NT2/D1 (cell line): ENCODE results near the gene PRKN.

Experiments used
- DNase-seq: peaks from one replicate; pipeline ENCODE4 v3.0.0-alpha.2; 2011; ENCODE audit warnings: low read depth, low spot score
- H3K27me3 ChIP-seq: 2 replicates; pipeline ENCODE4 v1.6.0; 2011; ENCODE audit warnings: mild to moderate bottlenecking; ENCODE audit not compliant: insufficient read length, insufficient read depth
- H3K36me3 ChIP-seq: 2 replicates; pipeline ENCODE4 v1.6.1; 2011; ENCODE audit warnings: mild to moderate bottlenecking, low read length, mixed read lengths; ENCODE audit not compliant: insufficient read depth, insufficient read length
- H3K4me1 ChIP-seq: 2 replicates; pipeline ENCODE4 v1.5.1; 2011; ENCODE audit not compliant: insufficient read depth, insufficient read length
- H3K4me3 ChIP-seq: 2 replicates; pipeline ENCODE4 v1.5.1; 2011; ENCODE audit warnings: low read depth; ENCODE audit not compliant: insufficient read length
- H3K9ac ChIP-seq: 2 replicates; pipeline ENCODE4 v1.6.0; 2011; ENCODE audit warnings: low read depth; ENCODE audit not compliant: insufficient read length
- H3K9me3 ChIP-seq: 2 replicates; pipeline ENCODE4 v1.5.1; 2011; ENCODE audit warnings: mild to moderate bottlenecking, low read length; ENCODE audit not compliant: insufficient read depth
- SUZ12 ChIP-seq: IDR thresholded peaks from 2 replicates; pipeline ENCODE4 v1.6.1; 2011; ENCODE audit not compliant: insufficient read length, insufficient read depth; ENCODE audit errors: extremely low read depth
- YY1 ChIP-seq: IDR thresholded peaks from 2 replicates; pipeline ENCODE4 v1.6.1; 2011; ENCODE audit not compliant: insufficient read length, insufficient read depth
- ZNF274 ChIP-seq: IDR thresholded peaks from 2 replicates; pipeline ENCODE4 v1.6.1; 2011; ENCODE audit warnings: mild to moderate bottlenecking, low read depth, low read length

The PRKN gene

GRCh38 chr6:161308075-161308655, 1419.4 kb downstream of the PRKN start:
- Histone ChIP-seq H3K4me3 (no peak overlapping the region), H3K4me1 (no peaks in the 10 kb centered on the region), H3K27me3 (no peaks in the 10 kb centered on the region), H3K9me3 (no peaks in the 10 kb centered on the region), H3K36me3 (no peaks in the 10 kb centered on the region), H3K9ac (no peak overlapping the region)
- DNase-seq = no peak
- TF ChIP-seq SUZ12 (no peak), ZNF274 (no peak), YY1 (no peak)

- Histone ChIP-seq H3K4me3 (no peak overlapping the region), H3K27me3 (no peaks in the 10 kb centered on the region), H3K36me3 (no peaks in the 10 kb centered on the region), H3K4me1 (no peaks in the 10 kb centered on the region), H3K9me3 (no peaks in the 10 kb centered on the region), H3K9ac (no peak overlapping the region)
- no peak for DNase-seq
- TF ChIP-seq YY1 = no peak
Observed at GRCh38 chr6:161305860-161306259, 1421.7 kb downstream of the PRKN start.

DNA sequence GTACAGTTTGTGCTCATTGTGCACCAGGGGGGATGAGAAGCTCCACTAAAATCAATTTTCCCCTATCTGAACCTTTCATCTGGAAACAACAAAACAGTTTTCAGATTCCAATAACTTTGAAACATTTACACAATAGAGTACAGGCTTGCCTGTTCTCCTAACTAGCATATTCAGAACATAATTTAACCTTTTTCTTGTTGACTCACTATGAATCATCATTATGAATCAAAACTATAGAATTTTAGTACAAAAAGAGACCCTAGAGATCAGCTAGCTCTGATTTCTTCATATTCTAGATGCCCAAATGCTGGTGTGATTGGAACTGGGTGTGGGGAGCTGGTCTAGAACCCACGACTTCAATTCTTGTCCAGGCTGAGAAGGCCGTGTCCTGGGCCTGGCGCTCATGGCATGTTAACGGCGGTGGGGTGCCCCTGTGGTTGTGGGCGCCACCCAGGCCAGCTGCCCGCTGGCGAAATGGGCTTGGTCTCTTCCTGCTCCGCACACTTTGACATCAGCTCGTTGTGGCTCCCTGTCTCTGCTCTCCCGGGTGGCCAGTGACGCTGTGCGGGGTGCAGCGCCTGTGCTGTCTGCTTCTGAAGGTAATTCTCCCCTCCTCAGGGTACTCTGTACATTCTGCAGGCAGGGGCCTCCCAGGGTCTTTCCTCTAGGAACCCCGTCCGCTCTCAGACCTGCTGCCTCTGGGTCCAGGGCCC, 1423.8 kb downstream of the PRKN start:
- H3K9ac ChIP-seq = no peak overlapping the region
- H3K9me3 ChIP-seq = no peaks in the 10 kb centered on the region
- H3K36me3 ChIP-seq = no peaks in the 10 kb centered on the region
- H3K4me3 ChIP-seq = no peak overlapping the region
- no peak for DNase-seq
- no peaks in the 10 kb centered on the region for H3K4me1 ChIP-seq
- no peaks in the 10 kb centered on the region for H3K27me3 ChIP-seq
- no peak for TF ChIP-seq SUZ12
- TF ChIP-seq YY1 = no peak
- no peak for TF ChIP-seq ZNF274

- Histone ChIP-seq H3K4me1 (no peaks in the 10 kb centered on the region), H3K9ac (no peak overlapping the region), H3K4me3 (no peak overlapping the region), H3K27me3 (no peaks in the 10 kb centered on the region), H3K36me3 (no peaks in the 10 kb centered on the region), H3K9me3 (no peaks in the 10 kb centered on the region)
- no peak for TF ChIP-seq ZNF274
- TF ChIP-seq SUZ12 = no peak
- TF ChIP-seq YY1 = no peak
- DNase-seq = no peak
Observed at GRCh38 chr6:161302949-161303348, 1424.6 kb downstream of the PRKN start.

- no peaks in the 10 kb centered on the region for H3K4me1 ChIP-seq
- H3K4me3 ChIP-seq = no peak overlapping the region
- no peaks in the 10 kb centered on the region for H3K27me3 ChIP-seq
- DNase-seq = no peak
- no peaks in the 10 kb centered on the region for H3K36me3 ChIP-seq
- H3K9ac ChIP-seq = no peak overlapping the region
- TF ChIP-seq YY1 = no peak
- no peak for TF ChIP-seq ZNF274
- TF ChIP-seq SUZ12 = no peak
- H3K9me3 ChIP-seq = peaks cover 6% of the 10 kb centered on the region
Observed at GRCh38 chr6:161301338-161301737, 1426.2 kb downstream of the PRKN start.

DNA sequence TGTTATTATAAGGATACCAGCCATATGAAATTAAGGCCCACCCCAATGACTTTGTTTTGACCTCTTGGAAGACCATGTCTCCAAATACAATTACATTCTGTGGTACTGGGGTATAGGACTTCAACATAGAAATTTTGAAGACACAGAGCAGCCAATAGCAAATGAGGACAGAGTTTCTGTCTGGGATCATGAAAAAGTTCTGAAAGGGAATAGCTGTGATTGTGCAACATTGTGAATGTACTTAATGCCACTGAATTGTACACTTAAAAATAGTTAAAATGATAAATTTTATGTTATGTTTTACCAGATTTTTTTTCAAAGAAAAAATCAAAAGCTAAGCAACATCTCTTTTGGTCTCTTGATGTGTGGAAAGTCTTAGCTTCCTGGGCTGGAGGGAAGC, 1426.7 kb downstream of the PRKN start:
- H3K9ac ChIP-seq = no peak overlapping the region
- TF ChIP-seq SUZ12 = no peak
- no peak for TF ChIP-seq ZNF274
- TF ChIP-seq YY1 = no peak

DNA sequence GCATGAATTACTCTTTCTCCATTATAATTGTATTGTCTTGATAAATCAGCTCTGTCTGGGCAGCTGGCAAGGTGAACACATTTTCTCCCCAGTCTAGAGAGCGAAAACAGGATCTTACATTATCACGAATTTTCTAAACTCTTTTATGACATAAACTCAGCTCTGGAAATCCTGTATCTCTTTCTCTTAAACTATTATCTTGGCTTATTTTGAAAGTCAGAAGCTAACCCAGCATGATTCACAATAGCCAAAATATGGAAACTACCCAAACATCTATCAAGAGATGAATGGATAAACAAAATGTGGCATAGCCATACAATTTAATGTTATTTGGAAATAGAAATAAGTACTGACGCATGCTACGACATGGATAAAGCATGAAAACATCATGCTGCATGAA, 1427.8 kb downstream of the PRKN start:
- no peak overlapping the region for H3K9ac ChIP-seq
- H3K27me3 ChIP-seq = no peaks in the 10 kb centered on the region
- H3K9me3 ChIP-seq = peaks cover 21% of the 10 kb centered on the region
- no peak overlapping the region for H3K4me3 ChIP-seq
- H3K36me3 ChIP-seq = no peaks in the 10 kb centered on the region
- H3K4me1 ChIP-seq = no peaks in the 10 kb centered on the region
- TF ChIP-seq YY1 (no peak), ZNF274 (no peak)
- no peak for DNase-seq

More for the DNA sequence above, 1426.7 kb downstream of the PRKN start:
- Histone ChIP-seq H3K36me3 (no peaks in the 10 kb centered on the region), H3K9me3 (peaks cover 11% of the 10 kb centered on the region), H3K4me3 (no peak overlapping the region), H3K27me3 (no peaks in the 10 kb centered on the region), H3K4me1 (no peaks in the 10 kb centered on the region)
- no peak for DNase-seq
